ENCODE results near the gene ZNF710.
"Not testable (repeated sequence)": the region's sequence is repeated elsewhere in the genome, so short reads cannot be mapped to it uniquely, and the experiment has no call there.

DNA sequence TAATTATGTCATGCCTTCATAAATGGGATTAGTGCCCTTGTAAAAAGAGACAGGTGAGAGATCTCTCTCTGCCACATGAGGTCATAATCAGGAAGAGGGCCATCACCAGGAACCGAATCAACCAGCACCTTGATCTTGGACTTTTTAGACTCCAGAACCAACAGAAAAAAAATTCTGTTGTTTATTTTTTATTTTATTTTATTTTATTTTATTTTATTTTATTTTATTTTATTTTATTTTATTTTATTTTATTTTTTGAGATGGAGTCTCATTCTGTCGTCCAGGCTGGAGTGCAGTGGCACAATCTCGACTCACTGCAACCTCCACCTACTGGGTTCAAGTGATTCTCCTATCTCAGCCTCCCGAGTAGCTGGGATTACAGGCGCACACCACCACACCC is 106.9 kb downstream of the ZNF710 start:
- not testable (repeated sequence) for TF ChIP-seq POLR2A (IDR thresholded peaks at IDR 0.05)
- TF ChIP-seq, protein P1, sequence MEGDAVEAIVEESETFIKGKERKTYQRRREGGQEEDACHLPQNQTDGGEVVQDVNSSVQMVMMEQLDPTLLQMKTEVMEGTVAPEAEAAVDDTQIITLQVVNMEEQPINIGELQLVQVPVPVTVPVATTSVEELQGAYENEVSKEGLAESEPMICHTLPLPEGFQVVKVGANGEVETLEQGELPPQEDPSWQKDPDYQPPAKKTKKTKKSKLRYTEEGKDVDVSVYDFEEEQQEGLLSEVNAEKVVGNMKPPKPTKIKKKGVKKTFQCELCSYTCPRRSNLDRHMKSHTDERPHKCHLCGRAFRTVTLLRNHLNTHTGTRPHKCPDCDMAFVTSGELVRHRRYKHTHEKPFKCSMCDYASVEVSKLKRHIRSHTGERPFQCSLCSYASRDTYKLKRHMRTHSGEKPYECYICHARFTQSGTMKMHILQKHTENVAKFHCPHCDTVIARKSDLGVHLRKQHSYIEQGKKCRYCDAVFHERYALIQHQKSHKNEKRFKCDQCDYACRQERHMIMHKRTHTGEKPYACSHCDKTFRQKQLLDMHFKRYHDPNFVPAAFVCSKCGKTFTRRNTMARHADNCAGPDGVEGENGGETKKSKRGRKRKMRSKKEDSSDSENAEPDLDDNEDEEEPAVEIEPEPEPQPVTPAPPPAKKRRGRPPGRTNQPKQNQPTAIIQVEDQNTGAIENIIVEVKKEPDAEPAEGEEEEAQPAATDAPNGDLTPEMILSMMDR (IDR thresholded peaks at IDR 0.05) = not testable (repeated sequence)
